CMK (cell line): ENCODE measurements around the gene TRMT61B.

Experiments
- DNase-seq: peaks from one replicate; pipeline ENCODE4 v3.0.0-alpha.2; 2010; ENCODE audit warnings: low read depth

The TRMT61B gene

GRCh38 chr2:28870146-28870891 is at the start of gene TRMT61B:
Gene TRMT61B, minus strand, starts transcription at chr2:28870309. Its CDS starts 32 bp downstream, at chr2:28870277.
- peak; percentile 95 for DNase-seq

DNA sequence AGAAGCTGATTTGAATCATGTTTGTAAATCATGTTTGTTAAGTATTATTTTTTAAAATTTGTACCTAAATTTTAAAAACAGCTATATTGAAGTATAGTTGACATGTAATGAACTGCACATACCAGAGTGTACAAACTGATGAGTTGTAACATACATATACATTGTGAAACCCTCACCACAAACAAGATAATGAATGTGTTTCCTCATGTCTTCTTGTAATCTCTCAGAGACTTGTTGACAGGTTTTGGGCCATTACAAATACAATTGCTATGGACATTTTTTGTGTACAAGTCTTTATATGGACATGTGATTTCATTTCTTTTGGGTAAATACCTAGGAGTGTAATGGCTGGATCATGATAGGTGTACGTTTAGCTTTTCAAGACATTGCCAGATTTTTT is 45.8 kb upstream of the TRMT61B start:
- no peak for DNase-seq

- no peak for DNase-seq
Observed at GRCh38 chr2:28909655-28910353, 39.7 kb upstream of the TRMT61B start.

DNA sequence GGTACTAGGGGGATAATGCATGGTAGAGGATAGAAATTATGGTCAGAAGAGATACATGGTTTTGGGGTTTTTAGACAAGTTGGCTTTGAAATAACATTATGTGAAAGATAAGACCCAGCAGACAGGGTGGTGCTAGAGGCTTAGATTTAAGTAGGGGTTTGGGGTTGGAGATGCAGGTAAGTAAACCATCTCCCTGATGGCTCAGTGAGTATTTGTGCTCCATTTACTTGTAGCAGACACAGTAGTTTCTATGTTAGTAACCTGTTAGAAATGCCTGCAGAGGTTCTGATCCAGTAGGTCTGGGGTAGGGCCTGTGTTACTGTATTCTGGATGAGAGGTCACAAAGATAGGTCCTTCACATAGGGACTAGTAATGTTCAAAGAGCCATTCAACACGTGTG is 38.1 kb upstream of the TRMT61B start:
- no peak for DNase-seq

DNA sequence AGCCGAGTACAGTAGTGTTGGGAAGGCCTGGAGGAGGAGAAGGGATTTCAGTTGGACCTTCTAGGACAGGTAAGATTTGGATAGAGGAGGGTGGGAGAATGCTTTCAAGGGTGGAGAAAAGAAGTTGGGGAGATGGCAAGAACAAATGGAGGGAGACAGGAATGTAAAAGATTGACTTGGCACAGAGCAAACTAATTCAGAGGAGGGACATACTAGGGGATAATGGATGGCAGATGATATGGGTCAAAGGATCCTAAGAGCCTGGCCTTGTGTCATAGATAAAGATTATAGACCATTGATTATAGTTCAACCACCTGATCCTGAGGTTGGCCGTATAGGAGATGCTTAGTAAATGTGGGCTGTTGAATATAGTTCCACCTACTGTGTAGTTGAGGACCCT is 36.7 kb upstream of the TRMT61B start:
- DNase-seq = no peak

DNA sequence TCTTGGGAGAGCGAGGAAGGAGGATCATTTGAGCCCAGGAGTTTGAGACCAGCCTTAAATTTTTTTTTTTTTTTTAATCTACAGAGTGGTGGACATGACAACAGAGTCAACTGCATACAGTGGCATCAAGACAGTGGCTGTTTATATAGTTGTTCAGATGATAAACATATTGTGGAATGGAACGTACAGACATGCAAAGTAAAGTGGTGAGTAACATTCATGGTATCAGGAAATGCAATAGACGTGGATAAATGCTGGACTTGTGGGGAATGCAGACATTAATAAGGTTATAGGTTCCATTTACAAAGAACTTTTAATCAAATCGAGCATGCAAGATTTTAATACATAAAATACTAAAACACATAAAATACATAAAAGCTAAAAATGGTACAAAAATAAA is 36.3 kb upstream of the TRMT61B start:
- no peak for DNase-seq

- DNase-seq = no peak
Observed at GRCh38 chr2:28905533-28905932, 35.4 kb upstream of the TRMT61B start.

GRCh38 chr2:28904802-28905457 is 34.8 kb upstream of the TRMT61B start:
- DNase-seq = no peak

- no peak for DNase-seq
Observed at GRCh38 chr2:28904295-28904694, 34.2 kb upstream of the TRMT61B start.

DNA sequence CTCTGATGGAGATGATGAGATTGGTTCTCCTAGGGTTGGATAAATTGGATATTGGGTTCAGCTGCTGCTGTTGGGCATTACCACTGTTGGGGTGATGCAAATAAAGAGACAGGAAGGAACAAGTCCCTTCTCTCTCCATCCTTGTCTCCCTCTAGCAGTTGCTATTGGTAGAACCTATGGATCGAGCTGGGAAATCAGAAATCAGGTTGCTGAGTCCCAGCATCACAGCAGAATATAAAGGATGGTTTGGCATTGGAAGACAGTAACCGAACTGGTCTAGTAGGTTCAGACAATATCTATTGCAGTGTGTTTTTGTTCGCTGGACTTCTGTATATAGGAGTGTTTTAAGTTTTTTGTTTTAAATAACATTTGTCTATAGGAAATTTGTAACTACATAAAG is 32.5 kb upstream of the TRMT61B start:
- DNase-seq = no peak

DNA sequence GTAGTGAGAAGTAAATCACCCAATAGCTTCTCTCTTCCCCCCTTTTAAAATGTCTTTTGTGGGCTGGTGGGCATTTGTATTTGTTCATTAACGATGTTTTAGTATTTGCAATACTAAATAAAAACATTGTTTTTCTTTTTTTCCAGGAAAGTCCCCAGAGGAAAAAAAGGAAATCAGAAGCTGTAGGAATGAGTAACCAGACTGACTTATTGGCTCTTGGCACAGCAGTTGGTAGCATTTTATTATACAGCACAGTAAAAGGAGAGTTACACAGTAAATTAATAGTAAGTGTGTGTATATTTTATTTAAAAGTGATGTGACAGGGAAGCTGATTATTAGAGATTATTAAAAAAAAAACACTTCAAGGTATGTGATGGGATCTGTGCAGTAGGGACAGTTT is 31.7 kb upstream of the TRMT61B start:
- DNase-seq = no peak

- no peak for DNase-seq
Observed at GRCh38 chr2:28901202-28901601, 31.1 kb upstream of the TRMT61B start.

- no peak for DNase-seq
Observed at GRCh38 chr2:28898048-28898447, 27.9 kb upstream of the TRMT61B start.

- no peak for DNase-seq
Observed at GRCh38 chr2:28896906-28897305, 26.8 kb upstream of the TRMT61B start.

- DNase-seq = no peak
Observed at GRCh38 chr2:28895189-28895893, 25.2 kb upstream of the TRMT61B start.

DNA sequence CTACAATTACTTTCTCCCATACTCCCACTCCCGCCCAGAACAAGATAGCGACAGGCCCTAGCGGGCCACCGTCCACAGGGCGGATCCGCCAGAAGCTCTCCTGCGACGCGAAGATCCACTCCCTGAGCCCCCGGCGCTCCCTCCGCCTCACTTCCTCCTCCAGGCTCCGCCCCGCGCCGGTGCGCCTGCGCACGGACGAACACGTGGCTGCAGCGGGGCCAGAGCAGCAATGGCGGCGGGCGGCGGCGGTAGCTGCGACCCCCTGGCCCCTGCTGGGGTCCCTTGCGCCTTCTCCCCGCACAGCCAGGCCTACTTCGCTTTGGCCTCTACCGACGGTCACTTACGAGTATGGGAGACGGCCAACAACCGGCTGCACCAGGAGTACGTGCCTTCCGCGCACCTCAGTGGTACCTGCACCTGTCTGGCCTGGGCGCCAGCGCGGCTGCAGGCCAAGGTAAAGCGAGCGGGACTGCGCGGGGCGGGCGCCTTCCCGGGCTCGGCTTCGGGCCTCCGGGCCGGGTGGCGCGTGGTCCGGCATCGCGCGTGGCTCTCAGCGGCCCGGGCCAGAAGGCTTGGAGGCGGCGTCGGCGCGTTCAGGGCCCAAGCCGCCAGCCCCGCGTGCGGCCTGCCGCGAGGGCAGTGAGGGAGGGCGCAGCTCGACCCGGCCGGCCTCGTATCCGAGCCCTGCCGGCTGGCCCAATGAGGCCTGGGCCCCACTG is 24.5 kb upstream of the TRMT61B start, which contains the start of gene WDR43:
Gene WDR43, plus strand, starts transcription at position 198 of the 719 bp plus-strand sequence. Its CDS starts 32 bp downstream, at position 230.
- DNase-seq = peak; percentile 99

GRCh38 chr2:28893488-28893887 is 23.4 kb upstream of the TRMT61B start:
- DNase-seq = no peak

GRCh38 chr2:28880193-28880592 is 10.1 kb upstream of the TRMT61B start:
- DNase-seq = no peak

DNA sequence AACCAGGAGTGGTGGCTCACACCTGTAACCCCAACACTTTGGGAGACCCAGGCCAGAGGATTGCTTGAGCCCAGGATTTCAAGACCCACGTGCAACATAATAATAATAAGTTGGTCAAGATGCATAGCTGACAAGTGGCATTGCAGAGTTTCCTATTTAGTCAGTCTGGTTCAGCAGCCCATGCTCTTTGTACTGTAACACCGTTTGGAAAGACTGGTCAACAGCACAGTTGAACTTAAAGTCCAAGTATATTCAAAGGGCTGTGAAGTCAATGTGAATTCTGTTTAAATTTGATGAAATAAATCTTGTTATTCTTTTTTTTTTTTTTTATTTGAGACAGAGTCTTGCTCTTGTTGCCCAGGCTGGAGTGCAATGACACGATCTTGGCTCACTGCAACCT is 1.5 kb upstream of the TRMT61B start:
- no peak for DNase-seq

- DNase-seq = no peak
Observed at GRCh38 chr2:28869494-28870145, 489 bp downstream of the TRMT61B start.

GRCh38 chr2:28868611-28869010 is 1.5 kb downstream of the TRMT61B start:
- DNase-seq = no peak
